ENCODE results near the gene ID3. TPM values are rescaled to one million over a fixed set of nuclear protein-coding genes. Genes with fewer than 3 reads are reported as not detected.
A peak's percentile ranks its signal among the peaks of the same experiment; 100 is the strongest.

The ID3 gene
- total and polyA plus RNA-seq, 2 experiments from 2014 or later = 376 to 680 TPM

DNA sequence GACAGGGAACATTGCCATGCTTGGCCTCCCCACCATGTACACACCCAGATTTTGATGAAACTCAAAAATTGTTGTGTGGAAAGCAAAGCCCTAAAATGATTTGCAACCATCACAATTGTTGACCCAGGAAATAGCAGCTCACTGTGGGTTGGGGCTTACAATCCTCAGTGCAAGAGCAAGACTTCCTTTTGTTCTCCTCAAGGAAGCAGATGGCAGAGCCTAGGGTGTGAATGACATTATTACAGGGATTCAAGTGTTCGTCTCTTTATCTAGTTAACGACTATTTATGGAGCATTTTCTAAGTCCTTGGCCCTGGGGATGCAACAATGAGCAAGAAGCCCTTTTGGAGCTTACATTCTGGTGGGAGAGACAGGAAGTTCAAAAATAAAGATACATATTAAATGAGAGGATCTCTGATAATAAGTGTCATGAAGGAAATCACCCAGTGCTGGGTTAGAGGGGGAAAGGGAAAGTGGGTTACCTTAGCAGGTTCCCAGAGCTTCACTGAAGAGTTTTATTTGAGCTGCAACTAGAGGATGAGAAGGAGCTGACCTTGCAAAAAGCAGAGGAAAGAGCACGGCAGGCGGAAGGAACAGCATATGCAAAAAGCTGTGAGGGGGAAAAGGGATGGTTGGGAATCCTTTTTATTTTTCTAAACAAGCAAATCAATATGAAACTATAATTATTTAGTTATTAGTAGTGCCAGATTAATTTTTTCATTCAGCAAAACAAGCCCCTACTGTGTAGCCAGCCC lies 38.5 kb upstream of the ID3 start:
- no peak overlapping the region for H3K4me2 ChIP-seq (ENCODE audit: unreplicated experiment)
- DNase-seq = no peak
- H3K9me2 ChIP-seq (ENCODE audit: insufficient read depth) = no peaks in the 10 kb centered on the region
- peak overlapping the region; percentile 24 for H2AFZ ChIP-seq
- no peaks in the 10 kb centered on the region for H3K36me3 ChIP-seq (ENCODE audit: low read depth)
- no peak overlapping the region for H3K27ac ChIP-seq
- no peaks in the 10 kb centered on the region for H3K9me3 ChIP-seq (ENCODE audit: low read depth)
- no peak overlapping the region for H3K9ac ChIP-seq
- 57 to 63% methylated on average over 4 of the region's 4 CpGs for WGBS, 2 experiments (ENCODE audit: low coverage in 1 of 2, low lambda C conversion rate in 2 of 2, missing lambda C conversion rate in 2 of 2)
- no peak overlapping the region for H3K4me3 ChIP-seq
- no peaks in the 10 kb centered on the region for H3K27me3 ChIP-seq (replicated peaks; ENCODE audit: insufficient read depth)
- H3K4me1 ChIP-seq (ENCODE audit: insufficient read depth) = peaks cover 10% of the 10 kb centered on the region
- H3F3A ChIP-seq (ENCODE audit: insufficient read depth) = no peaks in the 10 kb centered on the region
- no peaks in the 10 kb centered on the region for H3K79me2 ChIP-seq (ENCODE audit: insufficient read depth)
- TF ChIP-seq EZH2phosphoT487 (IDR thresholded peaks at IDR 0.05; ENCODE audit: insufficient read depth, low read depth) (no peak), EZH2 (IDR thresholded peaks at IDR 0.05; ENCODE audit: insufficient read depth, poor library complexity, severe bottlenecking) (no peak)
- in situ Hi-C loops (cut with MboI) = no loop called here
- no peaks in the 10 kb centered on the region for H4K20me1 ChIP-seq (ENCODE audit: insufficient read depth)

DNA sequence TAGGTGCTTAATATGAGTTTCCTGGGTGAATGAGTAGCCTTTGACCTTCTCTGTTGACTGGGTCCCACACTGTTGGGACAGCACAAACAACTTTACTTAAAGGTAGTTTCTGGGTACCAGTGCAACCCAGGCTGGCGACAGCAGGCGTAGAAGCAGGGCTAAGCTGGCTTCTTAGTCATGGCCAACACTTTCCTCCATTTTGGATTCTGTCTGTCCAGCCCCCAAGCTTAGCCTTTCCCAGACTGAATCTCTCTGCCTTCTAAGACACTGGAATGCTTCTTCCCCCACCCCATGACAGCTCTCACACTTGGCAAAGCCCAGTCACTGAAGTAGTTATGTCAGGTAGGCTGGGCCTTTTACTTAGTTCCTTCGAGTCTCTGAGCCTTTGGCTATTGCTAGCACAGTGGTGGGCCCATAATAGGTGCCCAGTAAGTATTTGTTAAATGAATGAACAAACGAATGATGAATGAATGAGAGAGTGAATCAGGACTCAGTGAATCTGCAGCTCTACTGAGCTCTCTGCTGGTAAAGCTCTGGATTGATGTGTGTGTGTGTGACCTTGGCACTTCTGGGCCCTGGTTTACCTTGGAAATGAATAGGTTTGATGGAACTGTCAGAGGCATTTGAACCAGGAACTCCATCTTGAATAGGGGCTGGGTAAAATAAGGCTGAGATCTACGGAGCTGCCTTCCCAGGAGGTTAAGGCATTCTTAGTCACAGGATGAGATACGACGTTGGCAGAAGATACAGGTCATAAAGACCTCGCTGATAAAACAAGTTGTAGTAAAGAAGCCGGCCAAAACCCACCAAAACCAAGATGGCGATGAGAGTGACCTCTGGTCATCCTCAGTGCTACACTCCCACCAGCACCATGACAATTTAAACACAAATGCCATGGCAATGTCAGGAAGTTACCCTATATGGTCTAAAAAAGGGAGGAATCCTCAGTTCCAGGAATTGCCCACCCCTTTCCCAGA lies 37.4 kb upstream of the ID3 start:
- 67 to 71% methylated on average over 10 of the region's 10 CpGs for WGBS, 2 experiments (ENCODE audit: low coverage in 1 of 2, low lambda C conversion rate in 2 of 2, missing lambda C conversion rate in 2 of 2)
- DNase-seq = no peak

DNA sequence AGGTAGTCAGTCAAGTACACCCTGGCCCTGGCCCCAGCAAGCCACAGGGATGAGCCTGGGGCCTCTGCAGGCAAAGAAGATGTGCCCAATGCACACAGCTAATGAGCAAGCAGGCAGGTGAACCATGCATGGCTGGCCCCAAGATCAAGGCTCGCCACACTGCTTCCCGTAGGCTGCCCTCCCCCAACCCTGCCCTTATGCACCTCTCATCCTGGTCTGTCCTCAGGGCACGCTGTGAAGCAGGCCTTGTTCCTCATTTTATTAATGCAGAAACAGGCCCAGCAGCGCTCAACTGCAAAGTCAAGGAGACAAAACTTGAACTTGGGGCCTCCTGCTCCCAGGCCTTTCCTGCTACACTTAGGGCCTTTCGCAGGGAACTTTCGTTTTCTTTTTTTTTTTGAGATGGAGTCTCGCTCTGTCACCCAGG lies 35.6 kb upstream of the ID3 start:
- Histone ChIP-seq H3K4me2 (ENCODE audit: unreplicated experiment) (no peak overlapping the region), H3K36me3 (ENCODE audit: low read depth) (no peaks in the 10 kb centered on the region), H3K9me3 (ENCODE audit: low read depth) (no peaks in the 10 kb centered on the region), H3F3A (ENCODE audit: insufficient read depth) (no peaks in the 10 kb centered on the region), H3K27me3 (replicated peaks; ENCODE audit: insufficient read depth) (no peaks in the 10 kb centered on the region), H3K79me2 (ENCODE audit: insufficient read depth) (no peaks in the 10 kb centered on the region), H3K27ac (no peak overlapping the region), H4K20me1 (ENCODE audit: insufficient read depth) (no peaks in the 10 kb centered on the region), H2AFZ (no peak overlapping the region), H3K9ac (no peak overlapping the region), H3K4me1 (ENCODE audit: insufficient read depth) (peaks cover 15% of the 10 kb centered on the region), H3K9me2 (ENCODE audit: insufficient read depth) (no peaks in the 10 kb centered on the region), H3K4me3 (no peak overlapping the region)
- no peak for TF ChIP-seq EZH2phosphoT487 (IDR thresholded peaks at IDR 0.05; ENCODE audit: insufficient read depth, low read depth)
- no peak for TF ChIP-seq EZH2 (IDR thresholded peaks at IDR 0.05; ENCODE audit: insufficient read depth, poor library complexity, severe bottlenecking)
- WGBS, 2 experiments (ENCODE audit: low coverage in 1 of 2, low lambda C conversion rate in 2 of 2, missing lambda C conversion rate in 2 of 2) = 90 to 94% methylated on average over 6 to 7 of the region's 7 CpGs
- in situ Hi-C loops (cut with MboI) = no loop called here
- no peak for DNase-seq

More for the DNA sequence above, 37.4 kb upstream of the ID3 start:
- Histone ChIP-seq H3K9me3 (ENCODE audit: low read depth) (no peaks in the 10 kb centered on the region), H3K4me3 (no peak overlapping the region), H3K4me2 (ENCODE audit: unreplicated experiment) (no peak overlapping the region), H3K27me3 (replicated peaks; ENCODE audit: insufficient read depth) (no peaks in the 10 kb centered on the region), H3K36me3 (ENCODE audit: low read depth) (no peaks in the 10 kb centered on the region), H4K20me1 (ENCODE audit: insufficient read depth) (no peaks in the 10 kb centered on the region), H3K27ac (no peak overlapping the region), H3K4me1 (ENCODE audit: insufficient read depth) (peaks cover 15% of the 10 kb centered on the region), H2AFZ (peak overlapping the region; percentile 36; the same call in 1 of the 2 replicates), H3K9ac (no peak overlapping the region), H3K79me2 (ENCODE audit: insufficient read depth) (no peaks in the 10 kb centered on the region), H3K9me2 (ENCODE audit: insufficient read depth) (no peaks in the 10 kb centered on the region), H3F3A (ENCODE audit: insufficient read depth) (no peaks in the 10 kb centered on the region)
- in situ Hi-C loops (cut with MboI) = no loop called here
- TF ChIP-seq EZH2 (IDR thresholded peaks at IDR 0.05; ENCODE audit: insufficient read depth, poor library complexity, severe bottlenecking) = no peak
- no peak for TF ChIP-seq EZH2phosphoT487 (IDR thresholded peaks at IDR 0.05; ENCODE audit: insufficient read depth, low read depth)

DNA sequence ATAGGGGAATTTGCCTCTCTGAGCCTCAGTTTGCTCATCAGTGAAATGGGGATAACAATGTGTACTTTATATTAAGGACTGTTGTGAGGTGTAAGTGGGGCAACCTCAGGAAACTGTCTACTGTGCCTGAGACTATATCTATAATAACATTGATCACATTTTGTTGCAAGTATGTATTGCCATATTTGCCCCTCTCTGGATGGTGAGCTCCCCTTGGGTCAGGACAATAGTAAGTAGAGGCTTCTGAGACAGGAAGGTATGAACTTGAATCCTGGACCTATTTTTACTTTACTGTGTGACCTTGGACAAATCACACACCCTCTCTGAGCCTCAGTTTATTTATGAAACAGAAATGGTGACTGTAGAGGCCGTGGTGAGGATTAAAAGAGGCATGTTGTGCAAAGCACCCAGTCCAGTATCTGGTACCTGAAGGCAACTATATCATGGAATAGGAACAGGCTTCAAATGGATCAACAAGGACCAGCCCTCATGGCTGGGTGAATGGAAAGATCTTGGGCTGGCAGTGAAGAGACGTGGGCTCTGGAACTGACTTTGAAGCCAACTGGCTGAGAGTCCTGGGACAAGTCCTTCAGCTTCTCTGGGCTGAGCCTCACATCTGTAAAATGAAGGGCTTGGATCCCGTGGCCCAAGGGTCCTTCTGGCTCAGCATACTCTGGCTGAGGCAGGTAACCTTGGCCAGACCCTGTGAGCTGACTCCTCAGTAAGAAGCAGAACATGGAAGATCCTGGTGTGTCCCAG lies 35.0 kb upstream of the ID3 start:
- Histone ChIP-seq H3K27ac (no peak overlapping the region), H3K4me1 (ENCODE audit: insufficient read depth) (peaks cover 15% of the 10 kb centered on the region), H3K9ac (no peak overlapping the region), H3K79me2 (ENCODE audit: insufficient read depth) (no peaks in the 10 kb centered on the region), H3K4me2 (ENCODE audit: unreplicated experiment) (no peak overlapping the region), H3K36me3 (ENCODE audit: low read depth) (no peaks in the 10 kb centered on the region), H3K9me3 (ENCODE audit: low read depth) (no peaks in the 10 kb centered on the region), H2AFZ (no peak overlapping the region), H3K9me2 (ENCODE audit: insufficient read depth) (no peaks in the 10 kb centered on the region), H3K27me3 (replicated peaks; ENCODE audit: insufficient read depth) (no peaks in the 10 kb centered on the region), H4K20me1 (ENCODE audit: insufficient read depth) (no peaks in the 10 kb centered on the region), H3K4me3 (no peak overlapping the region), H3F3A (ENCODE audit: insufficient read depth) (0 out of 2 replicates have a peak, but pooled peaks cover 2% of the 10 kb centered on the region)
- no peak for DNase-seq
- TF ChIP-seq EZH2 (IDR thresholded peaks at IDR 0.05; ENCODE audit: insufficient read depth, poor library complexity, severe bottlenecking) (no peak), EZH2phosphoT487 (IDR thresholded peaks at IDR 0.05; ENCODE audit: insufficient read depth, low read depth) (no peak)
- in situ Hi-C loops (cut with MboI) = no loop called here
- WGBS, 2 experiments (ENCODE audit: low coverage in 1 of 2, low lambda C conversion rate in 2 of 2, missing lambda C conversion rate in 2 of 2) = 73 to 76% methylated on average over 3 of the region's 3 CpGs
